B cell (primary cell): ENCODE measurements around the gene GFPT2. TPM values are rescaled to one million over a fixed set of nuclear protein-coding genes. Genes with fewer than 3 reads are reported as not detected.

Experiments used
- ATAC-seq: fragments of 200-7000 bp; cut with Tn5 transposase; one replicate; pipeline ENCODE4 v1.10.0; 2021; ENCODE audit warnings: low read depth, mild to moderate bottlenecking, moderate number of reproducible peaks, moderate library complexity
- CTCF ChIA-PET: fragments of 350-600 bp; sonication (Branson Sonifier 250); formaldehyde crosslinking; loops from one replicate; lab custom pipeline; 2021; ENCODE audit warnings: antibody characterized with exemption, inconsistent platforms; lab: Charles Lee
- POLR2A ChIA-PET: fragments of 350-600 bp; sonication (Branson Sonifier 250); formaldehyde crosslinking; loops from one replicate; lab custom pipeline; 2021; ENCODE audit warnings: antibody characterized with exemption; lab: Charles Lee
- DNase-seq: peaks from one replicate; pipeline ENCODE4 v3.0.0; 2013
- H2AFZ ChIP-seq: 2 replicates; pipeline ENCODE4 v1.6.1; 2012; ENCODE audit warnings: mild to moderate bottlenecking, low read depth, low read length; ENCODE audit not compliant: insufficient read depth, poor library complexity, severe bottlenecking
- H3K27ac ChIP-seq, 2 donors: 1 replicate in 1 of 2; 2 replicates in 1 of 2; pipeline ENCODE4 v1.5.1; 2012 to 2013; ENCODE audit warnings: low read length in 2 of 2, mild to moderate bottlenecking in 2 of 2, moderate library complexity in 1 of 2
- H3K27me3 ChIP-seq, 4 experiments: fragments of 200-600 bp in 1 of 4; sonication (generic) in 1 of 4; replicated peaks in 1 of 4; 1 replicate in 2 of 4; 2 replicates in 2 of 4; pipeline versions ENCODE4 v1.6.1 to v1.7.0; 2013 to 2016; ENCODE audit warnings: low read length in 3 of 4, mild to moderate bottlenecking in 2 of 4, mixed read lengths in 1 of 4, moderate library complexity in 1 of 4; ENCODE audit not compliant: insufficient read depth in 4 of 4, control insufficient read depth in 3 of 4; ENCODE audit errors: control extremely low read depth in 1 of 4
- H3K36me3 ChIP-seq, 2 experiments: replicated peaks in 1 of 2; 1 replicate in 1 of 2; 2 replicates in 1 of 2; pipeline versions ENCODE4 v1.6.1 to v1.7.1; 2013; ENCODE audit warnings: low read length in 1 of 2; ENCODE audit not compliant: insufficient read depth in 2 of 2, control insufficient read depth in 1 of 2; ENCODE audit errors: control extremely low read depth in 1 of 2, extremely low read depth in 1 of 2
- H3K4me1 ChIP-seq, 2 donors: fragments of 200-600 bp in 1 of 2; sonication (generic) in 1 of 2; 1 replicate in 1 of 2; 2 replicates in 1 of 2; pipeline versions ENCODE4 v1.5.1 to v1.6.1; 2013 to 2017; ENCODE audit warnings: low read length in 2 of 2; ENCODE audit not compliant: control insufficient read depth in 2 of 2, insufficient read depth in 2 of 2
- H3K4me2 ChIP-seq: replicated peaks from 2 replicates; pipeline ENCODE3; 2012; ENCODE audit warnings: mild to moderate bottlenecking, low read depth, low read length; ENCODE audit not compliant: poor library complexity, severe bottlenecking
- H3K4me3 ChIP-seq, 5 experiments: fragments of 200-600 bp in 1 of 5; sonication (generic) in 1 of 5; 1 replicate in 3 of 5; 2 replicates in 2 of 5; pipeline versions ENCODE4 v1.5.1 to v1.7.0; 2011 to 2016; ENCODE audit warnings: low read length in 4 of 5, mild to moderate bottlenecking in 4 of 5, low read depth in 2 of 5, control low read depth in 1 of 5, moderate library complexity in 1 of 5; ENCODE audit not compliant: insufficient read depth in 1 of 5; ENCODE audit errors: control extremely low read depth in 1 of 5, extremely low read depth in 1 of 5
- H3K79me2 ChIP-seq: fragments of 200-600 bp; sonication (generic); one replicate; pipeline ENCODE4 v1.6.0; 2016; ENCODE audit warnings: low read length; ENCODE audit not compliant: control insufficient read depth, insufficient read depth
- H3K9ac ChIP-seq: fragments of 200-600 bp; sonication (generic); 2 replicates; pipeline ENCODE4 v1.6.1; 2017; ENCODE audit warnings: mild to moderate bottlenecking, low read length, moderate library complexity
- H3K9me3 ChIP-seq, 3 donors: one replicate each; pipeline versions ENCODE4 v1.6.1 to v1.7.1; 2013; ENCODE audit warnings: low read length in 2 of 3; ENCODE audit not compliant: control insufficient read depth in 2 of 3, insufficient read depth in 1 of 3; ENCODE audit errors: control extremely low read depth in 1 of 3
- H4K20me1 ChIP-seq: 2 replicates; pipeline ENCODE4 v1.6.0; 2012; ENCODE audit warnings: mild to moderate bottlenecking, low read length; ENCODE audit not compliant: insufficient read depth, control insufficient read depth, poor library complexity, severe bottlenecking
- H3K27ac Mint-ChIP-seq: one replicate; pipeline ENCODE4 v1.8.0; 2021; ENCODE audit warnings: mixed read lengths
- H3K27me3 Mint-ChIP-seq: one replicate; pipeline ENCODE4 v1.8.0; 2021; ENCODE audit warnings: mixed read lengths
- H3K4me1 Mint-ChIP-seq: one replicate; pipeline ENCODE4 v1.8.0; 2021; ENCODE audit warnings: mixed read lengths
- H3K4me3 Mint-ChIP-seq: one replicate; pipeline ENCODE4 v1.8.0; 2021; ENCODE audit warnings: mixed read lengths
- H3K9me3 Mint-ChIP-seq: one replicate; pipeline ENCODE4 v1.8.0; 2022; ENCODE audit warnings: mixed read lengths; ENCODE audit not compliant: insufficient read depth
- EZH2 ChIP-seq: IDR thresholded peaks from 2 replicates; pipeline ENCODE4 v1.6.1; 2012; ENCODE audit warnings: borderline replicate concordance, low read depth, mild to moderate bottlenecking, moderate library complexity, low read length; ENCODE audit not compliant: insufficient read depth, poor library complexity, severe bottlenecking
- WGBS: methylation state at CpG from one replicate; pipeline ENCODE4 v1.1.5; 2013; ENCODE audit warnings: missing lambda C conversion rate; ENCODE audit not compliant: insufficient coverage; 5-methylcytosine and 5-hydroxymethylcytosine counted together
- intact Hi-C: fragments of 100-400 bp; cut with micrococcal nuclease; formaldehyde crosslinking; loops from one replicate; pipeline ENCODE4 v1.10.0; 2022
- polyA plus RNA-seq: library from polyadenylated mRNA; depleted of rRNA; stranded (reverse); fragments of >200 nt; gene quantifications from 2 replicates; pipeline ENCODE4 v1.2.3, GENCODE V29; 2012
- total RNA-seq, 2 donors: library from RNA; stranded (reverse); fragments of 120-200 nt in 1 of 2; gene quantifications; 1 replicate in 1 of 2; 2 replicates in 1 of 2; pipeline versions ENCODE4 v1.2.3 to v1.2.4, GENCODE V29; 2013 to 2022
- TF ChIP-seq, protein P1 (sequence below): fragments of 200-600 bp; IDR thresholded peaks from one replicate; pipeline ENCODE4 v1.8.0; 2022; ENCODE audit warnings: antibody characterized with exemption, mild to moderate bottlenecking

GFPT2 gene
- total and polyA plus RNA-seq, 2 donors (not counting 1 experiment from before 2014, with no cell fraction given): 0.03 to 2.8 TPM

DNA sequence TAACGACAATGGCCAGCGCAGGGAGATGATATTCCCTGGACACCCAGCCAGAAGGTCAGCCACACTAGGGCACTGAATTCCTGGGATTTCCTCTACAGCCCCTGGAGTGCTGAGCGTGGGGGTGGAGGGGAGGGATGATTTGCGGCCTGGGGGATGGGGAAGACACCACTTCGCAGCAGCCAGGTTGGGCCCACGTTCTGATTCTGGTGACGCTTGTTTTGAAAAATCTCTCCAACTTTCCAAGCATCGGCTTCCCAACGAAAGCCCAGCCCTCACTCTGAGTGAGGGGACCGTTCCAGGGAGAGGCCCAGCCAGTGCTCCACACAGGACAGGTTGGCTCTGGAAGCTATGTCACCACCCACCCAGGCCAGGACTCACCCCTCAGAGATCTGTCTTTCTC, 5.4 kb downstream of the GFPT2 start:
- ATAC-seq: no peak
- no peak overlapping the region for H2AFZ ChIP-seq
- no peaks in the 10 kb centered on the region for H3K9me3 ChIP-seq
- ChIA-PET POLR2A (no interaction called here), CTCF (no interaction called here)
- Mint-ChIP-seq H3K4me3 (no peak overlapping the region), H3K27me3 (peaks cover 41% of the 10 kb centered on the region), H3K27ac (no peak overlapping the region), H3K9me3 (no peaks in the 10 kb centered on the region), H3K4me1 (peaks cover 2% of the 10 kb centered on the region)
- no peak overlapping the region for H3K4me2 ChIP-seq
- no peak for TF ChIP-seq EZH2
- TF ChIP-seq, protein P1, sequence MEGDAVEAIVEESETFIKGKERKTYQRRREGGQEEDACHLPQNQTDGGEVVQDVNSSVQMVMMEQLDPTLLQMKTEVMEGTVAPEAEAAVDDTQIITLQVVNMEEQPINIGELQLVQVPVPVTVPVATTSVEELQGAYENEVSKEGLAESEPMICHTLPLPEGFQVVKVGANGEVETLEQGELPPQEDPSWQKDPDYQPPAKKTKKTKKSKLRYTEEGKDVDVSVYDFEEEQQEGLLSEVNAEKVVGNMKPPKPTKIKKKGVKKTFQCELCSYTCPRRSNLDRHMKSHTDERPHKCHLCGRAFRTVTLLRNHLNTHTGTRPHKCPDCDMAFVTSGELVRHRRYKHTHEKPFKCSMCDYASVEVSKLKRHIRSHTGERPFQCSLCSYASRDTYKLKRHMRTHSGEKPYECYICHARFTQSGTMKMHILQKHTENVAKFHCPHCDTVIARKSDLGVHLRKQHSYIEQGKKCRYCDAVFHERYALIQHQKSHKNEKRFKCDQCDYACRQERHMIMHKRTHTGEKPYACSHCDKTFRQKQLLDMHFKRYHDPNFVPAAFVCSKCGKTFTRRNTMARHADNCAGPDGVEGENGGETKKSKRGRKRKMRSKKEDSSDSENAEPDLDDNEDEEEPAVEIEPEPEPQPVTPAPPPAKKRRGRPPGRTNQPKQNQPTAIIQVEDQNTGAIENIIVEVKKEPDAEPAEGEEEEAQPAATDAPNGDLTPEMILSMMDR: no peak
- no peak overlapping the region for H3K27ac ChIP-seq
- peaks cover 7 to 8% of the 10 kb centered on the region in 2 donors for H3K4me1 ChIP-seq
- no peak overlapping the region for H3K4me3 ChIP-seq
- H3K9ac ChIP-seq: no peak overlapping the region
- H3K27me3 ChIP-seq: peaks cover 0 to 24% (median 8%) of the 10 kb centered on the region in 4 experiments
- intact Hi-C loops: no loop called here
- WGBS: 91% methylated on average over 8 of the region's 10 CpGs
- no peaks in the 10 kb centered on the region for H4K20me1 ChIP-seq
- no peaks in the 10 kb centered on the region for H3K36me3 ChIP-seq
- H3K79me2 ChIP-seq: no peaks in the 10 kb centered on the region
- DNase-seq: no peak

DNA sequence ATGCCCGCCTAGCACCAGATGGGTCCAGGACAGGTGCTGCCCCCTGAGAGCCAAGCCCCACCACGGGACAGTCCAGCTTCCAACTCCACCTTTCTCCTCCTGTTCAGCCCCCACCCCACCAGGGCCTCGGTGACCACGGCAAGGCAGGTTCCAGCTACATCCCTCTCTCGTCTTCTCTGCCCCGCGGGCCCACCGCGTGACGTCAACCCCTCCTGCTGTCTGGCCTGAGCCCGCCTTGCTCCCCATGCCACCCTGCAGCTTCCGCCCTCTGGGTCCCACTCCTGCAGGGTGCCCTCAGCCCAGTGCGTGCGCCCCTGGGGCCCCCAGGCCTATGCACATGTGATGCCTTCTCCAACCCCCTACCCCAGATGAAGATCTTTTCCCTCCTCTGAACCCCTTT, 6.8 kb downstream of the GFPT2 start:
- peaks cover 0 to 13% (median 1%) of the 10 kb centered on the region in 4 experiments for H3K27me3 ChIP-seq
- H3K9me3 Mint-ChIP-seq: no peaks in the 10 kb centered on the region
- no peak for DNase-seq
- TF ChIP-seq, protein P1: no peak
- TF ChIP-seq EZH2: no peak
- no peak overlapping the region for H2AFZ ChIP-seq
- no peaks in the 10 kb centered on the region for H3K9me3 ChIP-seq
- H3K4me2 ChIP-seq: no peak overlapping the region
- H3K4me3 ChIP-seq: no peak overlapping the region
- ATAC-seq: no peak
- no peaks in the 10 kb centered on the region for H3K4me1 Mint-ChIP-seq
- 96% methylated on average over 14 of the region's 14 CpGs for WGBS
- no peak overlapping the region for H3K27ac Mint-ChIP-seq
- H3K4me1 ChIP-seq: no peaks in the 10 kb centered on the region
- no peaks in the 10 kb centered on the region for H4K20me1 ChIP-seq
- H3K4me3 Mint-ChIP-seq: no peak overlapping the region
- intact Hi-C loops: no loop called here
- H3K27ac ChIP-seq: no peak overlapping the region
- H3K79me2 ChIP-seq: no peaks in the 10 kb centered on the region
- no peaks in the 10 kb centered on the region for H3K36me3 ChIP-seq
- peaks cover 40% of the 10 kb centered on the region for H3K27me3 Mint-ChIP-seq
- CTCF ChIA-PET: no interaction called here
- H3K9ac ChIP-seq: no peak overlapping the region
- POLR2A ChIA-PET: no interaction called here
